GM15510 (cell line): ENCODE measurements around the gene WDR88.

Experiments used
- POLR2A ChIP-seq: IDR thresholded peaks from 3 replicates; pipeline ENCODE4 v1.6.1; 2011; ENCODE audit warnings: borderline replicate concordance; ENCODE audit not compliant: insufficient read length; ENCODE audit errors: extremely low read depth

Gene WDR88

DNA sequence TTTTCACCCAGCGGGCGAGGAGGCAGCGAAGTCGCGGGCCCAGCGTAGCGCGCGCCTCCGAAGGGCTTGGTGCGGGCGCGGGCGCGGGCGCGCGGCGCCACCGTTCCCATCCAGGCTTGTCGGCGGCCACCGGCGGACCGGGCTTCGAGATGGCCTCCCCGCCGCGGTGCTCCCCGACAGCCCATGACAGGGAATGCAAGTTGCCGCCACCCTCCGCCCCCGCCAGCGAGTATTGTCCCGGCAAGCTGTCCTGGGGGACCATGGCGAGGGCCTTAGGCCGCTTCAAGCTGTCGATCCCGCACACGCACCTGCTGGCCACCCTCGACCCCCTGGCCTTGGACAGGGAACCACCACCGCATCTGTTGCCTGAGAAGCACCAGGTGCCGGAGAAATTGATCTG is at the start of gene WDR88:
Gene WDR88, plus strand, starts transcription at position 94 of the 400 bp plus-strand sequence. Its CDS starts 56 bp downstream, at position 150.
- TF ChIP-seq POLR2A = no peak

DNA sequence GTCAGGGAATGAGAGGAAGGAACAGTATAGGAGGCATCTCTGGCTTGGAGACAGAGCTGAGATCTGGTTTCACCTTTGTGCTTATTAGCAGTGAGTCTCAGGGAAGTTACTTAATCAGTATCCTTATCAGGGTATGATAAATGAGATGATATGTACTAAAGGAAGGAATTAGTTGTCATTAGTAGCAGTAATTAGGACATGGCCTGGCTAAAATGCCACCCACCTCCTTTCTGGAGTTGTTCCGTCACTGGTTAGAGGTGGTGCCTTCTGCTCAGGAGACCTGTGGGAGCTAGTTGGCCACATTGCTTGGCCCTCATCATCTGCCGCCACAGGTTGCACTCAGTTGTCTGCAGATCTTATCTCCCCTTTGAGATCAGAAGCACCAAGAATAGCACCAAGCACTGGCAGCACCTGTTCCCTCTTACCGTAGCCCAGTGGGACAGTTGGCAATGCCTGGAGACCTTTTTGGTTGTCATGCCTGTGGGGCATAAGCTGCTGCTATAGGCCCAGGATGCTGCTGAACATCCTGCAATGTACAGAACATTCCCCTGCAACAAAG is 46.3 kb upstream of the WDR88 start:
- no peak for TF ChIP-seq POLR2A

- no peak for TF ChIP-seq POLR2A
Measured at GRCh38 chr19:33086955-33087354, 45.0 kb upstream of the WDR88 start.

DNA sequence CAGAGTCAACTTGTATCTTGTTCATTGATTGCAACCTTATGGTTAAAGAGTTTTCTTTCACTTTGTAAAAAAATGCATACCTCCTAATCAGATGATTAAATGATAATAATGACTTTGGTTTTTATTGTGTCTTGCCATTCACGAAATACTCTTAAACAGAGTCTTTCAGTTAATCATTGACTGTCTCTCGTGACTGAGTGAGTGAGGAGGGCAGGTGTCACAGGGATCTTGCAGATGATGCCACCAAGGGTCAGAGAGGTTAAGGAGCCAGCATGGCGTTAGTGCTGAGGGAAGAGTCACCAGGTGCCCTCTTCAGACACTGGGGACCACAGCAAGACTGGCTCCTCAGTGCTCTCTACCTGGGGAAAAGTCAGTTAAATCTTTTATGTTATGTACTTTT is 42.9 kb upstream of the WDR88 start:
- TF ChIP-seq POLR2A = no peak

- no peak for TF ChIP-seq POLR2A
Measured at GRCh38 chr19:33090179-33090578, 41.7 kb upstream of the WDR88 start.

DNA sequence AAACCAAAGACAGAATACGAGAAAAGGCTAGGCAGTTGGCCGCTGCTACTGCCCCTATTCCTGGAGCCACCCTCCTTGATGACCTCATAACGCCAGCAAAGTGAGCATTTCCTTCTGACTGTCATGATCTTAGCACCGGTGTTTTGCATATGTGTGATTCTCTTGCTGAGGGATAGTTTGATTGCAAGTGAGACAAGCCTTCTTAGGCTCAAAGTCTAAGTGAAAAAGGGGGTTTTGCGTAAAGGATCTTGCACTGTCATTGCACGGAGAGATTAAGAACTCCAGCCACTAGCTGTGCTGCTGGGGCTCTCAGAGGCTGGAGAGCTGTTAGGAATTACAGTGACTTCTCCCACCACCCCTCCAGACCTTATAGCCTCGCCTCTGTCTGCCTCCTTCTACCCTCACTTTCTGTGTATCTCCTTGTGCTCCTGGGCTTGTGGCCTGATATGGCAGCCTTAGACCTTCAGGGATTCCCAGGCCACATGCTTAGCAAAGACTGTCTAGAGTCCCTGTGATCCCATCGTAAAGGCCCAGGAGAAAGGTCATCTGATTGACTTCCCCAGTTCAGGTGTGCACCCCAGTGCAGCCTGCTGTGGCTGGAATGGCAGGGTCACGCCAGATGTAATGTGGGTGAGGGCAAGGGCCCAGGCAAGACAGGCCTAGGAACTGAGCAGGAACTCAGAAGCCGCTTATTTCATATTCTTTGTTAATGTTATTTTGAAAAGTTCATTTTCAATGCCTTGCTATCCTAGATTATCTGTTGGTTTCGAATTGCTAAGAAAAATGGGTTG is 38.3 kb upstream of the WDR88 start:
- TF ChIP-seq POLR2A = no peak

- TF ChIP-seq POLR2A = no peak
Measured at GRCh38 chr19:33094436-33095067, 37.4 kb upstream of the WDR88 start.

DNA sequence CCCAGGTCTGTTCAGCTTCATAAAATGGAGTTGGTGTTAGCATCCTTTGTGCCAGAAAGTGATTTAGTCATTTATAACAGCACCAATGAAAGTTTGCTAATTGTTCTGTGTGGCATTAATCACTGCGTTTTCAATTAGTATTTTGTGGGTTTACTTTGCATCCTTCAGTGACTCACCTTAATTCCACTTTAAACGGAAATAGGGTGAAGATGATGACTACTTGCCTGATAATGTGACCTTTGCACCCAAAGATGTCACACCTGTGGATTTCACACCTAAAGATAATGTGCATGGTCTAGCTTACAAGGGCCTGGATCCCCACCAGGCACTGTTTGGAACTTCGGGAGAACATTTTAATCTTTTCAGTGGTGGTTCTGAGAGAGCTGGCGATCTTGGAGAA is 35.9 kb upstream of the WDR88 start:
- no peak for TF ChIP-seq POLR2A

DNA sequence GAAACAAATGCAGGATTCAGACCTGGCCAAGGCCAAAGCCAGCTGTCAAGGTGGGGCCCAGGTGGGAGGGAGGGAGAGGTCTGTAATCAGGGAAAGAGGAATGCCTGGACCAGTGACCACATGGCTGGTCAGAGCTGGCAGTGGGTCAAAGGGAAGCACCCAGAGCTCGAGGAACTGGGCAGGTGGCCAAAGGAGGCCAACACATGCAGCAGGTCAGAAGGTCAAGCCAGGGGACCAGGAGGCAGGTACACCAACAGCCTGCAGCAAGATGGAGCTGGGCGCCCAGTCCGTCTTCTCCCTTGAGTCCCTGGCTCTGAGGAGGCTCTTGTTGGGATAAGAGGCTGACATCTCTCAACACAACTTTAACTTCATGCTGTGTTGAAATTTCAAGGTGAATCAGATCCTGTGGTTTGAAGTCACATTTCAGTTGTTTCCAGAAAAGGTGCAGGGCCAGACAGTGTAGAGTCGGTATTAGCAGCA is 33.8 kb upstream of the WDR88 start:
- TF ChIP-seq POLR2A = no peak

- no peak for TF ChIP-seq POLR2A
Measured at GRCh38 chr19:33100894-33101644, 30.8 kb upstream of the WDR88 start.

GRCh38 chr19:33102893-33103292 is 29.0 kb upstream of the WDR88 start:
- no peak for TF ChIP-seq POLR2A

GRCh38 chr19:33108161-33108560 is 23.8 kb upstream of the WDR88 start:
- no peak for TF ChIP-seq POLR2A

GRCh38 chr19:33110137-33110910 is 21.6 kb upstream of the WDR88 start:
- TF ChIP-seq POLR2A = no peak

DNA sequence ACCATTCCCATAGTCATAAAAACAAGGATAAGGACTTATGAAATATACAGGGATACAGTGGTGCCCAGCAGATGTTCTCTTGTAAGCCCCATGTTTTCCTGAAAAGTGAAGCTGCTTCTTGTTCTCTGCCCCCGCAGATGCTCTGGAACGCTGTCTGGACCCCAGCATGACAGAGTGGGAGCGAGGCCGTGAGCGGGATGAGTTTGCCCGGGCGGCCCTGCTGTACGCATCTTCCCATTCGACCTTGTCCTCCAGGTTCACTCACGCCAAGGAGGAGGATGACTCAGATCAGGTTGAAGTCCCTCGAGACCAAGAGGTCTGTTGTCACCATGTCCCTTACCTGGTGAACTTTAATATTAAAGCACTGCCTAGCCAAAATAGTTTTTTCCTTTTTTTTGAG is 20.3 kb upstream of the WDR88 start:
- TF ChIP-seq POLR2A = no peak

GRCh38 chr19:33114312-33114711 is 17.6 kb upstream of the WDR88 start:
- no peak for TF ChIP-seq POLR2A

DNA sequence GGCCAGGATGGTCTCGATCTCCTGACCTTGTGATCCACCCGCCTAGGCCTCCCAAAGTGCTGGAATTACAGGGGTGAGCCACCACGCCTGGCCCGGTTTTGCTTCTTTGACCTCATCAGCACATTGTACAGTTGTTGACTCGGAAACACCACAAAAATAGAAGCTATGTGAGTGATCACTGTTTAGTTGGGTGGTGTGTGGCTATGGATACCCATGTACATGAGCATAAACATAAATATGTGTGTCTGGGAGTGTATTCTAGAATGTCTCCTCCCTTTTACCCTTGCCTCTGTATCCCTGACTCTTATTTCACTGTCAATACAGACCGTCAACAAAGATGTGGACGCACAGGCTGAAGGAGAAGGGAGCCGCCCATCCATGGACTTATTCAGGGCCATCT is 14.4 kb upstream of the WDR88 start:
- no peak for TF ChIP-seq POLR2A
